Activated CD4-positive, alpha-beta memory T cell treated with anti-CD3 and anti-CD28 coated beads, Interleukin-2, amount 10 ng/mL, durations not matched to agents 7 days and 5 days (primary cell): Measurements from ENCODE around the gene RIC8B. TPM values are rescaled to one million over a fixed set of nuclear protein-coding genes. Genes with fewer than 3 reads are reported as not detected.
"Not testable (repeated sequence)": the region's sequence is repeated elsewhere in the genome, so short reads cannot be mapped to it uniquely, and the experiment has no call there.

Experiments used
- CTCF ChIA-PET: fragments of 350-600 bp; sonication (Branson Sonifier 250); formaldehyde crosslinking; loops from one replicate; lab custom pipeline; 2021; ENCODE audit warnings: antibody characterized with exemption, inconsistent platforms; lab: Charles Lee
- POLR2A ChIA-PET: fragments of 350-600 bp; sonication (Branson Sonifier 250); formaldehyde crosslinking; loops from one replicate; lab custom pipeline; 2021; ENCODE audit warnings: antibody characterized with exemption; lab: Charles Lee
- DNase-seq: peaks from one replicate; pipeline ENCODE4 v3.0.0-alpha.2; 2020
- H3K27ac Mint-ChIP-seq: one replicate; pipeline ENCODE4 v1.8.0; 2021; ENCODE audit warnings: mild to moderate bottlenecking, mixed read lengths
- H3K27me3 Mint-ChIP-seq: one replicate; pipeline ENCODE4 v1.8.0; 2021; ENCODE audit warnings: mixed read lengths
- H3K36me3 Mint-ChIP-seq: one replicate; pipeline ENCODE4 v1.8.0; 2021; ENCODE audit warnings: low read depth, mixed read lengths
- H3K4me1 Mint-ChIP-seq: one replicate; pipeline ENCODE4 v1.8.0; 2021; ENCODE audit warnings: mixed read lengths
- H3K4me3 Mint-ChIP-seq: one replicate; pipeline ENCODE4 v1.8.0; 2021; ENCODE audit warnings: mild to moderate bottlenecking, mixed read lengths
- H3K9me3 Mint-ChIP-seq: one replicate; pipeline ENCODE4 v1.8.0; 2021; ENCODE audit warnings: mixed read lengths
- total RNA-seq, 2 experiments: library from RNA; stranded (reverse); gene quantifications; one replicate each; pipeline ENCODE4 v1.2.3, GENCODE V29; 2021

RIC8B gene
- total RNA-seq, 2 experiments from 2014 or later, result 9.1 to 11.6 TPM

DNA sequence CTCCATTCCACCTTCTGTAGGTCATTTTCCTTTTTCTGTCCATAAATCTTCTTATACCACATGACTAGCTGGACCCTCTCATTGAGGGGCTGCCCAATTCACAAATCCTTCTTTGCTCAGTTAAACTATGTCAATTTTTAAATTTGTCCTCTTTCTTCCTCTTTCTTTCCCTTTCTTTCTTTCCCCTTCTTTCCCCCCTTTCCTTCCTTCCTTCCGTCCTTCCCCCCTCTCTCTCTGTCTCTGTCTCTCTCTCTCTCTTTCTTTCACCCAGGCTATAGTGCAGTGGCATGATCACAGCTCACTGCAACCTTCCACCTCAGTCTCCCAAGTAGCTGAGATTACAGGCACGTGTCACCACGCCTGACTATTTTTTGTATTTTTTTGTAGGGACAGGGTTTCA lies 134.1 kb downstream of the RIC8B start:
- POLR2A ChIA-PET, result no interaction called here
- Mint-ChIP-seq H3K27ac (no peak overlapping the region), H3K9me3 (no peaks in the 10 kb centered on the region), H3K4me3 (no peak overlapping the region), H3K27me3 (peaks cover 16% of the 10 kb centered on the region), H3K4me1 (peaks cover 18% of the 10 kb centered on the region), H3K36me3 (no peaks in the 10 kb centered on the region)
- DNase-seq, result no peak
- CTCF ChIA-PET, result interaction anchor here (0.7 to 1.5 kb wide), 2 partner anchors 11 to 290 kb away, joined by 3 to 11 read pairs; no protein-coding TSS in a partner anchor

DNA sequence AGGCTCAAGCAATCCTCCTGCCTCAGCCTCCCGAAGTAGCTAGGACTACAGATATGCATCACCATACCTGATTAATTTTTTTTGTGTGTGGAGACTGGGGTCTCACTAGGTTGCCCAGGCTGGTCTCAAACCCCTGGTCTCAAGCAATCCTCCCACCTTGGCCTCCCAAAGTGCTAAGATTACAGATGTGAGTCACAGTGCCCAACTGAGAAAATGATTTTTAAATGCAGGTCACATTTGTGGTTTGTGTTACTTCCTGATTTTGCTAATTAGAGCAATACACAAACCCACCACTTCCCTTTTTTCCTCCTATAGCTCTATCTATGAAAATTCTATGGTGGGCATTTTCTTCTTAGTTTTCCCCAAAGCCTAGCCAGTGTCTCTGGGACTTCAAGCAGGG lies 135.7 kb downstream of the RIC8B start:
- peaks cover 26% of the 10 kb centered on the region for H3K4me1 Mint-ChIP-seq
- ChIA-PET POLR2A (interaction anchor here (1.1 kb wide), 1 partner anchor 45 kb away, joined by 3 read pairs; the partner anchor contains the start of gene TMEM263), CTCF (interaction anchor here (1.0 to 1.5 kb wide), 4 partner anchors 9 to 553 kb away, joined by 3 to 6 read pairs (median 4); partner anchors contain the start of gene POLR3B)
- DNase-seq, result no peak
- no peaks in the 10 kb centered on the region for H3K36me3 Mint-ChIP-seq
- H3K4me3 Mint-ChIP-seq, result no peak overlapping the region
- no peak overlapping the region for H3K27ac Mint-ChIP-seq
- no peaks in the 10 kb centered on the region for H3K9me3 Mint-ChIP-seq
- H3K27me3 Mint-ChIP-seq, result peaks cover 8% of the 10 kb centered on the region

DNA sequence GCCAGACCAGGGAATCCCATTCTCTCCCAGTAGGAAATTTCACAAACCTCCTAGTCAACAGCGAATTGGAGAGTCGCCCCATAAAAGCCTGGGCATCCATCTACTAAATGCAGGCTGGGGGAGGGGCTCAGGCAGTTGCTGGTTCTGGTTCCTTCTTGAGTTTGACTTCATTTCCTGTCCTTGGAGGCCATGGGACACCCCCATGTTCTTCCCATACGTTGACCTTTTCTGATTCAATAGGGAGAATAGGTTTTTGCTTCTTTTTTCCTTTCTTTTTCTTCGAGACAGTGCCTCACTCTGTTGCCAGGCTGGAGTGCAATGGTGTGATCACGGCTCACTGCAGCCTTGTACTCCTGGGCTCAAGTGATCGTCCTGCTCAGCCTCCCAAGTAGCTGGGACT lies 137.1 kb downstream of the RIC8B start:
- H3K4me3 Mint-ChIP-seq, result no peak overlapping the region
- H3K36me3 Mint-ChIP-seq, result no peaks in the 10 kb centered on the region
- H3K4me1 Mint-ChIP-seq, result peaks cover 33% of the 10 kb centered on the region
- POLR2A ChIA-PET, result no interaction called here
- DNase-seq, result no peak
- H3K27me3 Mint-ChIP-seq, result peaks cover 6% of the 10 kb centered on the region
- CTCF ChIA-PET, result interaction anchor here (1.5 kb wide), 1 partner anchor 553 kb away, joined by 6 read pairs; the partner anchor contains the start of gene POLR3B
- H3K9me3 Mint-ChIP-seq, result no peaks in the 10 kb centered on the region
- no peak overlapping the region for H3K27ac Mint-ChIP-seq

DNA sequence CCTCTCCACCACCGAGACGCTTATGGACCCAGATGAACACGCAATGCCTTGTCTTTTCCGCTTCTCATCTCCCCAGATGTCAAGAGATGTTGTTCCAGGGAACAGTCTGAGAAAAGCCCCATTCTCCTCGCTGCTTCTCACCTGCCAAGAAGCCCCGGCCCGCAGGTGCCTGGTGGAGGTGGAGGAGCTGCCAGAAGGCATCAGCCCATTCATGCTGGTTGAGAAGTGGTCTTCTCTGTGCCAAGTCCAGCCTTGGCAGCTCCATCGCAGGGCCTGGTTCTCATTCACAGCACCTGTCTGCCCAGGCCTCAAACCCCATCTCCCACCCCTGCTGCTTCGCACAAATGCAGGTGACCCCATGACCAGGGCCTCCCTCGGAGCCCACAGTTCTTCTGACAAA lies 139.0 kb downstream of the RIC8B start:
- Mint-ChIP-seq H3K27ac (no peak overlapping the region), H3K36me3 (no peaks in the 10 kb centered on the region), H3K9me3 (no peaks in the 10 kb centered on the region), H3K4me3 (no peak overlapping the region), H3K4me1 (peaks cover 33% of the 10 kb centered on the region), H3K27me3 (peaks cover 3% of the 10 kb centered on the region)
- no peak for DNase-seq
- ChIA-PET POLR2A (no interaction called here), CTCF (interaction anchor here (0.9 kb wide), 1 partner anchor 557 kb away, joined by 3 read pairs; no protein-coding TSS in a partner anchor)

DNA sequence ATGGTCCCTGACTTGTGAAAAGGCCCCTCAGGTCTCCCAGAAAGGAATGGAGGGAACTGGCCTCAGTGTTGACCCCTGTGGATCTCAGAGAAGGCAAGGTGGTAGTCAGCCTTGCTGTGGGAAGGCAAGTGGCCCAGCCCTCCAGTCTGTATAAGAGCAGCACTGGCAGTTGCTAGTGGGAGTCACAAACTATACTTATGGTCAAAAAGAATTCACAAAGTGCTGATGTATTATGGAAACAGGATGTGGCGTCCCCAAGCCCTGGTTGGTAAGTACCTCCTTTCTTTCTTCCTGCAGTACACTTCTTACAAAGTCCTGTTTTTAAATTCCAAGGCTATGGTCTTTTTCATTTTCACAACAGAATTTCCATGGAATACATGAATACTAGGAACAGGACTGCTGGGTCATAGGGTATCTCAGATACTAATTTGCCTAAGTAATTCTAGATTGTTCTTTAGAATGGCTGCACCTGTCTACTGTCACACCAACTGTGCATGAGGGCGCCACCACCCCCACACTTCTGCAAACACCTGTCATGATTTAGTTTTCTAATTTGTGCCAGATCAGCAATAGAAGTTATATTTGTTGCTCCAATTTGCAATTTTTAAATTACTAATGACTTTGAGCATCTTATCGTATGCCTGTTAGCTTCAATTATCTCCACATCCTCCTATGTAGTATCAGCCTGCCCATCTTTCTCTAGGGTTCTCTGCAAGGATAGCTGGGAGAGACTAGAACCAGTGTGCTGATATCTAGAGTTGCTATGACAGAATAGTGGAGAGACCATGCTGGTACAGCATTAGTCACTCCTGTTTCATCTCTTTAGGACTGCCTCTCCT lies 140.5 kb downstream of the RIC8B start:
- no peak overlapping the region for H3K4me3 Mint-ChIP-seq
- peaks cover 33% of the 10 kb centered on the region for H3K4me1 Mint-ChIP-seq
- peak; percentile 60 for DNase-seq
- ChIA-PET CTCF (interaction anchor here (1.4 kb wide), 1 partner anchor 558 kb away, joined by 4 read pairs; the partner anchor contains the start of gene POLR3B), POLR2A (no interaction called here)
- H3K27ac Mint-ChIP-seq, result peak overlapping the region; percentile 83
- H3K9me3 Mint-ChIP-seq, result no peaks in the 10 kb centered on the region
- peaks cover 3% of the 10 kb centered on the region for H3K27me3 Mint-ChIP-seq
- no peaks in the 10 kb centered on the region for H3K36me3 Mint-ChIP-seq

DNA sequence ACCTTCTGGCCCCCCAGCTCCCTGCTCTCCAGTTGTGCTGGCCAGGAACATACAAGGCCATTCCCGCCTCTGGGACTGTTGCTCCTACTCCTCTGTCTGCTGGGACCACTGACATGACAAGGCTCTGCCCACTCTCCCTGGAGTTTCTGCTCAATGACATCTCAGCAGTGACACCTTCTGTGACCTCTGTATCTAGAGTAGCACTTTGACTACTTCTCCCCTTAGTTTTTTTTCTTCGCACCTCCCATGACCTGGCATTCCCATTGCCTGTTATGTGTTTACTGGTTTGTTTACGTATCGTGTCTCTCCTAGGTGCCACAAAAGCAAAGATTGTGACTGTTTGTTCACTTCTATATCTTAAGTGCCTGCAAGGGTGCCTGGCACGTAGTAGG lies 141.1 kb downstream of the RIC8B start:
- CTCF ChIA-PET, result interaction anchor here (1.4 kb wide), 1 partner anchor 558 kb away, joined by 4 read pairs; the partner anchor contains the start of gene POLR3B
- POLR2A ChIA-PET, result no interaction called here

DNA sequence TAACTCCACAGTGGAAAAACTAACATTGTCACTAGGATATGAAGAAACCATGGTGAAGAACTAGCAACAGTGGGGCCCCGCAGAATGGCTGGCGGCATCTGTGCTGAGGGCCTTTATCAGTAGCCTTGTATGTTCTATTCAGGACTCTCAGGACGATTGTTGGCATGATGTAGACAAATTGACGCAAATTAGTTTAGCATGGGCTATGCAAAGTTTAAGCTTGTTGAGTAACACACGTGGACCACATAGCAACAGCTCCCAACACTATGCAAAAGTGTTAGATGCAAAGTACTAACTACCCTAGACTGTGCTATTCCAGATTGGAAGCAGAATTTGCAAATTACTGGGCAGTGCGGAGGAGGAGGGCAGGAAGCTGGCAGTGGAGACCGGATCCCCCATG lies 143.0 kb downstream of the RIC8B start:
- no peak for DNase-seq
- H3K4me3 Mint-ChIP-seq, result no peak overlapping the region
- CTCF ChIA-PET, result interaction anchor here (0.7 to 4.1 kb wide), 4 partner anchors 12 to 560 kb away, joined by 3 to 24 read pairs (median 5); partner anchors contain the start of gene POLR3B
- no peaks in the 10 kb centered on the region for H3K36me3 Mint-ChIP-seq
- H3K27ac Mint-ChIP-seq, result no peak overlapping the region
- POLR2A ChIA-PET, result no interaction called here
- H3K4me1 Mint-ChIP-seq, result peaks cover 18% of the 10 kb centered on the region
- no peaks in the 10 kb centered on the region for H3K9me3 Mint-ChIP-seq
- peaks cover 9% of the 10 kb centered on the region for H3K27me3 Mint-ChIP-seq

More for the DNA sequence above, 141.1 kb downstream of the RIC8B start:
- H3K27ac Mint-ChIP-seq, result no peak overlapping the region
- H3K4me1 Mint-ChIP-seq, result peaks cover 27% of the 10 kb centered on the region
- H3K4me3 Mint-ChIP-seq, result no peak overlapping the region
- no peaks in the 10 kb centered on the region for H3K9me3 Mint-ChIP-seq
- DNase-seq, result no peak
- no peaks in the 10 kb centered on the region for H3K36me3 Mint-ChIP-seq
- peaks cover 3% of the 10 kb centered on the region for H3K27me3 Mint-ChIP-seq

DNA sequence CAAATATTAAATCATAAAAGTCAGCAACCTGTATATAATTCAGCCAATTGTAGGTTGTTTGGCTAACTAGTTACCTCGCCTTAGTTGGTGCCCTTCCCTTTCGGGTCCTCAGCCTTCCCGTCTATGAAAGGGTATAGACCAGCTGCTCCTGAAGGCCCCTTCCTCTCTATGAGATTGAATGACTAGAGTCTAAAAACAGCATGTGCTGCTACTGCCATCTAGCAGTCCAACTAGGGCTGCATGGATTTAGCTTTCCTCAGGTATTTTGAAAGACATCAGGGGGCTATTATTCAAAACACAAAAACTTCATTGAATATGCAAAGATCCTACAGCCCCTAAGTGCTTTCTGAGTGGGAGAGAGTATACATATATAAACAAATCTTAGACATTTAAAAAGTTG lies 144.3 kb downstream of the RIC8B start:
- Mint-ChIP-seq H3K9me3 (no peaks in the 10 kb centered on the region), H3K27ac (no peak overlapping the region), H3K27me3 (peaks cover 15% of the 10 kb centered on the region), H3K4me3 (no peak overlapping the region), H3K4me1 (peaks cover 17% of the 10 kb centered on the region), H3K36me3 (no peaks in the 10 kb centered on the region)
- no peak for DNase-seq
- CTCF ChIA-PET, result interaction anchor here (1.0 to 4.1 kb wide), 10 partner anchors 9 to 562 kb away, joined by 3 to 27 read pairs (median 6); partner anchors contain the start of gene POLR3B
- POLR2A ChIA-PET, result interaction anchor here (1.0 kb wide), 1 partner anchor 561 kb away, joined by 4 read pairs; the partner anchor contains the start of gene POLR3B

DNA sequence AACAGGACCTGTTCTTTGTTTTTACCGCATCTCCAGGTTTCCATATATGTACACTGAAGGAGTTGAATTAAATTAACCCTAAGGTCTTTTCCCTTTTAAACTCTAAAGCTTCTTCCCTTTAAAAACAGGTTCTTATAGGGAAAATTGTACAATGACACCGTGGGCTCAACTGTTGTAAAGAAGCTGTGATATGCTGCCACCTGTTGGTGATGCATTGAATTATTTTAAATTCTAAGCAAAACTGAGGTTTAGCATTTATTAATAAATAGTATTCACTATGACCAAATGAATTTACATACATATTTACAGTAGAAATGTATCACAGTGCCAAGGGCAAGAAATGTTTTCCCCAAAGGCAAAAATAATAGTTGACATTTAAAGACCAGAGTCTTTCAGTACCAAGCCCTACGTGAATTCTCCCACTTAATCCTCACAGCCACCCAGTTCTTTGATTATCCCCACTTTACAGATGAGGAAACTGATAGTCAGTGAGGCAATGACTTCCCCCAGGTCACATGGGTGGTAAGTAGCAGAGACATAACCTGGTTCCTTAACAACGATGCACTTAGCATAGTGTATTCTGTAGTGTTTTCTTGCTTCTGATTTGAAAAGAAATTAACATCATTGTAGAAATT lies 145.5 kb downstream of the RIC8B start:
- no peak for DNase-seq

DNA sequence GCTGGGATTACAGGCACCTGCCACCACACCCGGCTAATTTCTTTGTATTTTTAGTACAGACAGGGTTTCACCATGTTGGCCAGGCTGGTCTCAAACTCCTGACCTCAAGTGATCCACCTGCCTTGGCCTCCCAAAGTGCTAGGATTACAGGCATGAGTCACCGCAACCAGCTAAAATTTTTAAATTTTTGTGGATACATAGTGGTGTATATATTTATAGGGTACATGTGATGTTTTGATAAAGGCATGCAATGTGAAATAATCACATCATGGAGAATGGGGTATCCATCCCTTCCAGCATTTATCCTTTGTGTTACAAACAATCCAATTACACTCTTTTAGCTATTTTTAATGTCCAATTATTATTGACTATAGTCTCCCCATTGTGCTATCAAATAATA lies 147.5 kb downstream of the RIC8B start:
- POLR2A ChIA-PET, H3K36me3 Mint-ChIP-seq, H3K9me3 Mint-ChIP-seq, H3K27ac Mint-ChIP-seq, H3K4me1 Mint-ChIP-seq, DNase-seq, H3K4me3 Mint-ChIP-seq: not testable (repeated sequence)
- CTCF ChIA-PET, result interaction anchor here (0.7 kb wide), 2 partner anchors 542 to 544 kb away, joined by 3 read pairs; no protein-coding TSS in a partner anchor
- H3K27me3 Mint-ChIP-seq, result peaks cover 19% of the 10 kb centered on the region

More for the DNA sequence above, 145.5 kb downstream of the RIC8B start:
- no peak overlapping the region for H3K4me3 Mint-ChIP-seq
- no peak overlapping the region for H3K27ac Mint-ChIP-seq
- peaks cover 9% of the 10 kb centered on the region for H3K4me1 Mint-ChIP-seq
- POLR2A ChIA-PET, result no interaction called here
- H3K9me3 Mint-ChIP-seq, result peaks cover 3% of the 10 kb centered on the region
- peaks cover 19% of the 10 kb centered on the region for H3K27me3 Mint-ChIP-seq
- no peaks in the 10 kb centered on the region for H3K36me3 Mint-ChIP-seq
- CTCF ChIA-PET, result interaction anchor here (0.6 to 4.1 kb wide), 16 partner anchors 10 to 693 kb away, joined by 3 to 27 read pairs (median 4); partner anchors contain the start of gene POLR3B

DNA sequence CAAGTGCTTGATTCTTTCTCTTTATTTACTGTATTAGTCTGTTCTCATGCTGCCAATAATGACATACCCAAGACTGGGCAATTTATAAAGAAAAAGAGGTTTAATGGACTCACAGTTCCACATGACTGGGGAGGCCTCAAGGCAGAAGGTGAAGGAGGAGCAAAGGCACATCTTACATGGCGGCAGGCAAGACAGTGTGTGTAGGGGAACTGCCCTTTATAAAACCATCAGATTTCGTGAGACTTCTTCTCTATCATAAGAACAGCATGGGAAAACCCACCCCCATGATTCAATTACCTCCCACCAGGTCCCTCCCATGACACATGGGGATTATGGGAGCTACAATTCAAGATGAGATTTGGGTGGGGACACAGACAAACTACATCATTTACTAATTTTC lies 149.1 kb downstream of the RIC8B start:
- POLR2A ChIA-PET, DNase-seq, H3K27ac Mint-ChIP-seq, CTCF ChIA-PET, H3K36me3 Mint-ChIP-seq, H3K4me3 Mint-ChIP-seq, H3K9me3 Mint-ChIP-seq, H3K4me1 Mint-ChIP-seq: not testable (repeated sequence)
- H3K27me3 Mint-ChIP-seq, result peaks cover 20% of the 10 kb centered on the region

DNA sequence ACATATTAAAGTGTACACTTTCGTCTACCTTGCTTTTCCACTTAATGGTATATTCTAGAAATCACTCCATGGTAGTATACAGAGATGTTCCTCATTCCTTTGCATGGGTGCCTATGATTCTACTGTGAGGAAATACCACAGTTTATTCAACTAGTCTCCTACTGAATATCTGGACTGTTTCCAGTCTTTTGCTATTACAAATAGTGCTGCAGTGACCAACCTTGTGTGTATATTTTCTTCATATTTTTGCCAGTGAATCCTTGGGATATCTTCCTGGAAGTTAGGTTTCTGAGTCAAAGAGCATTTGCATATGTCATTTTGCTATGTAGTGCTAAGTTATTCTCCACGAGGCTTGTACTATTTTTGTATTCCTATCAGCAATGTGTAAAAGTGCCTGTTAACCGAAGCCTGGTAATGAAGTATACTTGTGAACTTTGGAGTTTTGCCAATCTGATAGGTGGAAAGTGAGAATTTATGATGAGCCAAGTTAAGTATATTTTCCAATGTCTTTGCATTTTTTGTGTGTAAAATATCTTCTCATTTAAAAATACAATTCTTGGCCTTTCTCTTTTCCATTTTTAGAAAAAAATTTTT lies 149.9 kb downstream of the RIC8B start:
- ChIA-PET CTCF (interaction anchor here (0.7 kb wide), 1 partner anchor 1068 kb away, joined by 4 read pairs; no protein-coding TSS in a partner anchor), POLR2A (no interaction called here)
- H3K27ac Mint-ChIP-seq, result no peak overlapping the region
- H3K36me3 Mint-ChIP-seq, result no peaks in the 10 kb centered on the region
- H3K27me3 Mint-ChIP-seq, result peaks cover 24% of the 10 kb centered on the region
- no peak overlapping the region for H3K4me3 Mint-ChIP-seq
- no peaks in the 10 kb centered on the region for H3K4me1 Mint-ChIP-seq
- no peak for DNase-seq
- peaks cover 3% of the 10 kb centered on the region for H3K9me3 Mint-ChIP-seq
